ENCODE measurements around the gene FRMD1. TPM values are rescaled to one million over a fixed set of nuclear protein-coding genes. Genes with fewer than 3 reads are reported as not detected.

Gene FRMD1
- polyA plus RNA-seq, 3 donors = not detected

- Histone ChIP-seq H3K36me3 (replicated peaks in 1 of 2; ENCODE audit: control insufficient read depth in 1 of 2, insufficient read depth in 2 of 2, low read length in 2 of 2) (no peaks in the 10 kb centered on the region), H4K20me1 (ENCODE audit: insufficient read depth, low read length) (no peaks in the 10 kb centered on the region), H3K27ac (ENCODE audit: low read depth in 1 of 2, low read length in 2 of 2) (no peak overlapping the region), H3K9ac (ENCODE audit: insufficient read depth, low read length, poor library complexity, severe bottlenecking) (no peak overlapping the region), H3K4me3 (replicated peaks in 1 of 3; ENCODE audit: low read depth in 2 of 3, low read length in 3 of 3) (no peak overlapping the region), H3K4me1 (ENCODE audit: control insufficient read depth in 1 of 2, insufficient read depth in 2 of 2, low read length in 2 of 2) (no peaks in the 10 kb centered on the region), H3K27me3 (ENCODE audit: control insufficient read depth in 2 of 2, insufficient read depth in 2 of 2, low read length in 2 of 2) (no peaks in the 10 kb centered on the region), H3K79me2 (ENCODE audit: insufficient read depth, low read length) (no peaks in the 10 kb centered on the region), H2AFZ (ENCODE audit: insufficient read depth, low read depth, low read length, poor library complexity, severe bottlenecking) (no peak overlapping the region), H3K9me3 (replicated peaks in 1 of 2; ENCODE audit: control insufficient read depth in 1 of 2, insufficient read depth in 1 of 2, low read length in 2 of 2) (peaks cover 37 to 51% of the 10 kb centered on the region in 2 donors), H3K4me2 (replicated peaks; ENCODE audit: extremely low read depth, low read length, poor library complexity, severe bottlenecking) (no peak overlapping the region)
- H3K27me3 Mint-ChIP-seq (ENCODE audit: low read depth in 3 of 3) = peaks cover 0 to 5% (median 0%) of the 10 kb centered on the region in 3 donors
- WGBS (ENCODE audit: insufficient coverage) = 94% methylated on average over 19 of the region's 19 CpGs
- no peaks in the 10 kb centered on the region for H3K36me3 Mint-ChIP-seq
- H3K4me1 Mint-ChIP-seq = no peaks in the 10 kb centered on the region
- TF ChIP-seq, protein P1, sequence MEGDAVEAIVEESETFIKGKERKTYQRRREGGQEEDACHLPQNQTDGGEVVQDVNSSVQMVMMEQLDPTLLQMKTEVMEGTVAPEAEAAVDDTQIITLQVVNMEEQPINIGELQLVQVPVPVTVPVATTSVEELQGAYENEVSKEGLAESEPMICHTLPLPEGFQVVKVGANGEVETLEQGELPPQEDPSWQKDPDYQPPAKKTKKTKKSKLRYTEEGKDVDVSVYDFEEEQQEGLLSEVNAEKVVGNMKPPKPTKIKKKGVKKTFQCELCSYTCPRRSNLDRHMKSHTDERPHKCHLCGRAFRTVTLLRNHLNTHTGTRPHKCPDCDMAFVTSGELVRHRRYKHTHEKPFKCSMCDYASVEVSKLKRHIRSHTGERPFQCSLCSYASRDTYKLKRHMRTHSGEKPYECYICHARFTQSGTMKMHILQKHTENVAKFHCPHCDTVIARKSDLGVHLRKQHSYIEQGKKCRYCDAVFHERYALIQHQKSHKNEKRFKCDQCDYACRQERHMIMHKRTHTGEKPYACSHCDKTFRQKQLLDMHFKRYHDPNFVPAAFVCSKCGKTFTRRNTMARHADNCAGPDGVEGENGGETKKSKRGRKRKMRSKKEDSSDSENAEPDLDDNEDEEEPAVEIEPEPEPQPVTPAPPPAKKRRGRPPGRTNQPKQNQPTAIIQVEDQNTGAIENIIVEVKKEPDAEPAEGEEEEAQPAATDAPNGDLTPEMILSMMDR (IDR thresholded peaks at IDR 0.05) = no peak
- no peak overlapping the region for H3K4me3 Mint-ChIP-seq
- H3K27ac Mint-ChIP-seq = no peak overlapping the region
- H3K9me3 Mint-ChIP-seq = peaks cover 19 to 40% (median 30%) of the 10 kb centered on the region in 7 donors
- DNase-seq = no peak
- intact Hi-C loops (cut with micrococcal nuclease) = no loop called here
Measured at GRCh38 chr6:168045141-168045691, 33.8 kb downstream of the FRMD1 start.

DNA sequence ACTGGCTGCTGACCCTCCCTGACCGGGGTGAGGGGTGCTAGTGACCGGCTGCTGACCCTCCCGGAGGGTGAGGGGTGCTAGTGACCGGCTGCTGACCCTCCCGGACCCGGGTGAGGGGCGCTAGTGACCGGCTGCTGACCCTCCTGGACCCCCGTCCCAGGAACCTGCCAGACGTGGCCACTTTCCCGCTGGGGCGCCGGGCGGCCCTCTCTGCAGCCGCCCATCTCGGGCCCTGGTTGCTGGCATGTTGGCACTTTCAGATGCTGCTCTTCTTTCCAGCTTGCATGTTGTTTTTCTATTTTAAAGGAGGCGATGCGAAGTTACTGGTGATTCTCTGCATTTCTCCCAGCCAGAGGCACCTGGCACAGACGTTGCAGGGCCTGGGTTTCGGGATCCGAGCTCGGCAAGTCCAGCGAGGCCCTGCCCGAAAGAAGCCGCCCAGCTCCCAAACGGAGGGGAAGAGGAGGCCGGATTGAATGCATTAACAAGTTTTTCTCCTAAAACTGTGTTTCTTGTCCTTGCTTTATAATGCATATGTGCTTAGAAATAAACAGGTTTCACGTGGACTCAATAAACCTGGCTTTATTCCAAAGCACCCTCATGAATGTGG, 34.4 kb downstream of the FRMD1 start:
- H3K27me3 Mint-ChIP-seq (ENCODE audit: low read depth in 3 of 3) = peaks cover 0 to 5% (median 0%) of the 10 kb centered on the region in 3 donors
- intact Hi-C loops (cut with micrococcal nuclease) = no loop called here

More for the DNA sequence above, 34.4 kb downstream of the FRMD1 start:
- Histone ChIP-seq H3K27me3 (ENCODE audit: control insufficient read depth in 2 of 2, insufficient read depth in 2 of 2, low read length in 2 of 2) (no peaks in the 10 kb centered on the region), H3K79me2 (ENCODE audit: insufficient read depth, low read length) (no peaks in the 10 kb centered on the region), H3K9ac (ENCODE audit: insufficient read depth, low read length, poor library complexity, severe bottlenecking) (no peak overlapping the region), H3K9me3 (replicated peaks in 1 of 2; ENCODE audit: control insufficient read depth in 1 of 2, insufficient read depth in 1 of 2, low read length in 2 of 2) (peaks cover 43 to 57% of the 10 kb centered on the region in 2 donors), H3K4me1 (ENCODE audit: control insufficient read depth in 1 of 2, insufficient read depth in 2 of 2, low read length in 2 of 2) (no peaks in the 10 kb centered on the region), H3K36me3 (replicated peaks in 1 of 2; ENCODE audit: control insufficient read depth in 1 of 2, insufficient read depth in 2 of 2, low read length in 2 of 2) (no peaks in the 10 kb centered on the region), H4K20me1 (ENCODE audit: insufficient read depth, low read length) (no peaks in the 10 kb centered on the region), H2AFZ (ENCODE audit: insufficient read depth, low read depth, low read length, poor library complexity, severe bottlenecking) (no peak overlapping the region), H3K4me3 (replicated peaks in 1 of 3; ENCODE audit: low read depth in 2 of 3, low read length in 3 of 3) (no peak overlapping the region), H3K27ac (ENCODE audit: low read depth in 1 of 2, low read length in 2 of 2) (no peak overlapping the region), H3K4me2 (replicated peaks; ENCODE audit: extremely low read depth, low read length, poor library complexity, severe bottlenecking) (no peak overlapping the region)
- H3K9me3 Mint-ChIP-seq = peaks cover 23 to 46% (median 36%) of the 10 kb centered on the region in 7 donors
- TF ChIP-seq, protein P1 (IDR thresholded peaks at IDR 0.05) = no peak
- H3K36me3 Mint-ChIP-seq = no peaks in the 10 kb centered on the region
- no peak overlapping the region for H3K27ac Mint-ChIP-seq
- no peaks in the 10 kb centered on the region for H3K4me1 Mint-ChIP-seq
- 94% methylated on average over 25 of the region's 28 CpGs for WGBS (ENCODE audit: insufficient coverage)
- no peak overlapping the region for H3K4me3 Mint-ChIP-seq
- DNase-seq = no peak

Measured in CD14-positive monocyte (primary cell).